ENCODE data around the gene OR56A1.
"Not testable (repeated sequence)": the region's sequence is repeated elsewhere in the genome, so short reads cannot be mapped to it uniquely, and the experiment has no call there.

OR56A1 gene

GRCh38 chr11:6030708-6031405, at the start of gene OR56A1:
Gene OR56A1, minus strand, starts transcription at chr11:6030758. Its CDS starts 3,066 bp downstream, at chr11:6027692.
- no peak for DNase-seq (ENCODE audit: low spot score)

- no peak for DNase-seq (ENCODE audit: low spot score)
Measured at GRCh38 chr11:6079463-6079862, 48.9 kb upstream of the OR56A1 start.

- no peak for DNase-seq (ENCODE audit: low spot score)
Measured at GRCh38 chr11:6077723-6078122, 47.2 kb upstream of the OR56A1 start.

GRCh38 chr11:6076443-6076842, 45.9 kb upstream of the OR56A1 start:
- not testable (repeated sequence) for DNase-seq (ENCODE audit: low spot score)

- DNase-seq (ENCODE audit: low spot score), result no peak
Measured at GRCh38 chr11:6067502-6067901, 36.9 kb upstream of the OR56A1 start.

- DNase-seq (ENCODE audit: low spot score), result no peak
Measured at GRCh38 chr11:6062691-6063358, 32.3 kb upstream of the OR56A1 start.

- no peak for DNase-seq (ENCODE audit: low spot score)
Measured at GRCh38 chr11:6061475-6061874, 30.9 kb upstream of the OR56A1 start.

- DNase-seq (ENCODE audit: low spot score), result no peak
Measured at GRCh38 chr11:6057452-6057851, 26.9 kb upstream of the OR56A1 start.

GRCh38 chr11:6055569-6055968, 25.0 kb upstream of the OR56A1 start:
- DNase-seq (ENCODE audit: low spot score), result no peak

GRCh38 chr11:6052374-6052773, 21.8 kb upstream of the OR56A1 start:
- no peak for DNase-seq (ENCODE audit: low spot score)

- no peak for DNase-seq (ENCODE audit: low spot score)
Measured at GRCh38 chr11:6040874-6041273, 10.3 kb upstream of the OR56A1 start.

GRCh38 chr11:6027501-6027900, 3.1 kb downstream of the OR56A1 start:
- DNase-seq (ENCODE audit: low spot score), result no peak

- DNase-seq (ENCODE audit: low spot score), result no peak
Measured at GRCh38 chr11:6025056-6025455, 5.5 kb downstream of the OR56A1 start.

- DNase-seq (ENCODE audit: low spot score), result peak; percentile 50
Measured at GRCh38 chr11:6022956-6023355, 7.6 kb downstream of the OR56A1 start.

GRCh38 chr11:6013042-6013441, 17.5 kb downstream of the OR56A1 start:
- no peak for DNase-seq (ENCODE audit: low spot score)

GRCh38 chr11:6012035-6012668, 18.4 kb downstream of the OR56A1 start:
- DNase-seq (ENCODE audit: low spot score), result no peak

GRCh38 chr11:6006846-6007245, 23.7 kb downstream of the OR56A1 start, which contains the start of gene OR56A4:
Gene OR56A4, minus strand, starts transcription at chr11:6006946. Its CDS starts 3,954 bp downstream, at chr11:6002992.
- no peak for DNase-seq (ENCODE audit: low spot score)

- no peak for DNase-seq (ENCODE audit: low spot score)
Measured at GRCh38 chr11:6006395-6006794, 24.2 kb downstream of the OR56A1 start.

- DNase-seq (ENCODE audit: low spot score), result no peak
Measured at GRCh38 chr11:6002202-6002699, 28.3 kb downstream of the OR56A1 start.

- DNase-seq (ENCODE audit: low spot score), result no peak
Measured at GRCh38 chr11:5994791-5995190, 35.8 kb downstream of the OR56A1 start.

- DNase-seq (ENCODE audit: low spot score), result peak; percentile 15
Measured at GRCh38 chr11:5992604-5993251, 37.8 kb downstream of the OR56A1 start.

GRCh38 chr11:5992150-5992549, 38.4 kb downstream of the OR56A1 start:
- no peak for DNase-seq (ENCODE audit: low spot score)

Data from LoVo (cell line).